Breast epithelium (tissue), 4 donors: Measurements from ENCODE around the gene COL28A1. TPM values are rescaled to one million over a fixed set of nuclear protein-coding genes. Genes with fewer than 3 reads are reported as not detected.

Experiments
- DNase-seq, 2 donors: peaks; one replicate each; pipeline ENCODE4 v3.0.0-alpha.2; 2019; ENCODE audit warnings: low spot score in 2 of 2
- H3K27ac ChIP-seq, 2 donors: fragments of 200-600 bp; sonication (generic) in 1 of 2; one replicate each; pipeline ENCODE4 v1.5.1; 2016 to 2019; ENCODE audit warnings: mild to moderate bottlenecking in 1 of 2
- H3K27me3 ChIP-seq, 2 donors: fragments of 200-600 bp; sonication (generic) in 1 of 2; one replicate each; pipeline versions ENCODE4 v1.5.1 to v1.6.0; 2017 to 2019; ENCODE audit warnings: control low read depth in 1 of 2, mild to moderate bottlenecking in 1 of 2
- H3K36me3 ChIP-seq: fragments of 200-600 bp; one replicate; pipeline ENCODE4 v1.5.1; 2019
- H3K4me1 ChIP-seq, 2 donors: fragments of 200-600 bp; sonication (generic); one replicate each; pipeline ENCODE4 v1.5.1; 2016 to 2019; ENCODE audit warnings: control low read depth in 1 of 2
- H3K4me3 ChIP-seq, 3 donors: fragments of 200-600 bp; sonication (generic); 1 replicate in 2 of 3; 2 replicates in 1 of 3; pipeline ENCODE4 v1.5.1; 2016 to 2019; ENCODE audit warnings: mild to moderate bottlenecking in 3 of 3, moderate library complexity in 2 of 3
- H3K9me3 ChIP-seq, 2 donors: fragments of 200-600 bp; sonication (generic) in 1 of 2; one replicate each; pipeline ENCODE4 v1.5.1; 2016 to 2019; ENCODE audit warnings: control low read depth in 1 of 2
- CTCF ChIP-seq, 3 donors: fragments of 450-650 bp; IDR thresholded peaks; one replicate each; pipeline ENCODE4 v1.5.1; 2016 to 2017; ENCODE audit warnings: antibody characterized with exemption in 3 of 3, mild to moderate bottlenecking in 3 of 3, moderate library complexity in 3 of 3
- POLR2A ChIP-seq: fragments of 450-650 bp; IDR thresholded peaks from one replicate; pipeline ENCODE4 v1.6.1; 2016; ENCODE audit warnings: antibody characterized with exemption, mild to moderate bottlenecking, moderate library complexity
- POLR2AphosphoS5 ChIP-seq, 3 donors: sonication (generic); formaldehyde crosslinking; IDR thresholded peaks; one replicate each; pipeline ENCODE4 v1.6.1; 2017; ENCODE audit warnings: antibody characterized with exemption in 3 of 3
- intact Hi-C: fragments of 100-400 bp; cut with DNase I; formaldehyde crosslinking; loops from one replicate; pipeline ENCODE4 v1.15.1; 2023; ENCODE audit warnings: low total_unique reads
- total RNA-seq, 3 donors: library from RNA; depleted of rRNA; stranded (reverse); fragments of >200 nt; gene quantifications; one replicate each; pipeline ENCODE4 v1.1.0, GENCODE V29; 2016

Gene COL28A1
- total RNA-seq, 3 donors from 2014 or later = 1.1 to 5.7 (median 4.9) TPM

GRCh38 chr7:7542251-7542835 is 6.7 kb upstream of the COL28A1 start:
- TF ChIP-seq POLR2AphosphoS5 (IDR thresholded peaks at IDR 0.05) (no peak), CTCF (IDR thresholded peaks at IDR 0.05) (no peak), POLR2A (no peak)
- Histone ChIP-seq H3K27me3 (no peaks in the 10 kb centered on the region), H3K4me3 (no peak overlapping the region), H3K27ac (no peak overlapping the region), H3K36me3 (no peaks in the 10 kb centered on the region), H3K4me1 (no peaks in the 10 kb centered on the region), H3K9me3 (no peaks in the 10 kb centered on the region)
- DNase-seq = no peak
- intact Hi-C loops = no loop called here

GRCh38 chr7:7539711-7540110 is 4.0 kb upstream of the COL28A1 start:
- Histone ChIP-seq H3K36me3 (no peaks in the 10 kb centered on the region), H3K27ac (no peak overlapping the region), H3K4me1 (no peaks in the 10 kb centered on the region), H3K9me3 (no peaks in the 10 kb centered on the region), H3K4me3 (no peak overlapping the region), H3K27me3 (no peaks in the 10 kb centered on the region)
- TF ChIP-seq CTCF (IDR thresholded peaks at IDR 0.05) = no peak
- no peak for TF ChIP-seq POLR2A
- TF ChIP-seq POLR2AphosphoS5 (IDR thresholded peaks at IDR 0.05) = no peak
- intact Hi-C loops = loop anchor here (10.0 kb wide), 1 partner anchor 435 kb away; no protein-coding TSS in a partner anchor
- no peak for DNase-seq

DNA sequence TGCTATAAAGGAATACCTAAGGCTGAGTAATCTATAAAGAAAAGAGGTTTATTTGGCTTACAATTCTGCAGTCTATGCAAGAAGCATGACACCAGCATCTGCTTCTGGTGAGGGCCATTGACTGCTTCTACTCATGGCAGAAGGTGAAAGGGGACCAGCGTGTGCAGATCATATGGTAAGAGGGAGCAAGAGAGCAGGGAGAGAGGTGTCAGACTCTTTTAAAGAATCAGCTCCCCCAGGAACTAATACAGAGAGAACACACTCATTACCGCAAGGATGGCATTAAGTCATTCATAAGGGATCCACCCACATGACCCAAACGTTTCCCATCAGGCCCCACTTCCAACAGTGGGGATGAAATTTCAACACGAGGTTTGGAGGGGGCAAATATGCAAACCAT is 3.5 kb upstream of the COL28A1 start:
- H3K4me1 ChIP-seq = no peaks in the 10 kb centered on the region
- H3K9me3 ChIP-seq = no peaks in the 10 kb centered on the region
- intact Hi-C loops = loop anchor here (10.0 kb wide), 1 partner anchor 434 kb away; no protein-coding TSS in a partner anchor
- no peak for DNase-seq
- H3K4me3 ChIP-seq = no peak overlapping the region
- no peaks in the 10 kb centered on the region for H3K36me3 ChIP-seq
- TF ChIP-seq POLR2AphosphoS5 (IDR thresholded peaks at IDR 0.05) (no peak), POLR2A (no peak), CTCF (IDR thresholded peaks at IDR 0.05) (no peak)
- no peaks in the 10 kb centered on the region for H3K27me3 ChIP-seq
- no peak overlapping the region for H3K27ac ChIP-seq

DNA sequence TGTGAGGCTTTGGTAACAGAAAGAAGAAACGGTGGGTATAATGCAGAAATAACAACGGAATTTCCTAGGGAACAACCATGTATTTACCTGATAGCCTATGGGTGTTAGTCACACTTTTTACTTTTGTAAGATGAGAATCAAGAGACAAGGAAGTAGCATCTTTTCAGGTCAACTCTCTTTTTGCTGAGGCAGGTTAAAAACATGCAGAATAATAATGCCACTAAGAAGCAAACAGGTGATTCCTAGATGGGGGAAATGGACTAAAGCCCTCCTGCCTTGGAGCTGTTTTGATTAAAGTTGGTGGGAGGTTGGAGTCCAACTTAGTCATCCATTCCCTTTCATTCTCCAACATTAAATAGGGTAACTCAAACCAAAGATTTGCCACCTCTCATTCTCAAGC is 2.0 kb upstream of the COL28A1 start:
- Histone ChIP-seq H3K4me1 (no peaks in the 10 kb centered on the region), H3K27ac (no peak overlapping the region), H3K4me3 (no peak overlapping the region), H3K27me3 (no peaks in the 10 kb centered on the region), H3K36me3 (no peaks in the 10 kb centered on the region), H3K9me3 (no peaks in the 10 kb centered on the region)
- intact Hi-C loops = loop anchor here (10.0 kb wide), 1 partner anchor 433 kb away; no protein-coding TSS in a partner anchor
- TF ChIP-seq POLR2A = no peak
- no peak for TF ChIP-seq POLR2AphosphoS5 (IDR thresholded peaks at IDR 0.05)
- no peak for TF ChIP-seq CTCF (IDR thresholded peaks at IDR 0.05)
- DNase-seq = no peak

DNA sequence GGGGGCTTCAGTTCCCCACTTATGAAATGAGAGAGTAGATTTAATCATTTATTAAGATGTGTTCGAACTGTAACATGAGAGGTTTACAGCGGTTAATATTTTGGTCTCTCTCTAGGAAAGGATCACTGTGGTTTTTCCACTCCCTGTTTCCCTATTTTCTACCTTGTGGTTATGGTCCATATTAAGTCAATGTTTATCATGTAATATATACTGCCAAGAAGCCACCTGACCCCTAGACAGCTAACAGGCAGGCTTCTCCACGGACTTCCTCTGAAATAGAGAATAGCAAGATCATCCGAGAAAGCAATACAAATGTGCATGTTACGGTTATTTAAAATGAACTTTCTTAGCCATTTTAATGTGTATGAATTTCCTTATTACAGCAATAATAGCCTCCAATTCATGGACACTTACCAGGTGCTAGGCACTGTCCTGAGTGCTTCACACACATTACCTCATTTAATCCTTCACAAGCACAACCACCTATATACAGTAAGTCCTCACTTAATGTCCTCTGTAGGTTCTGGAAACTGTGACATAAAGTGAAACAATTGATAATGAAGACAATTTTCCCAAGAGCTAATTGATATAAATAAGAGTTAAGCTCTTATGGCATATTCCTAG is 835 bp upstream of the COL28A1 start:
- TF ChIP-seq POLR2AphosphoS5 (IDR thresholded peaks at IDR 0.05) (no peak), CTCF (IDR thresholded peaks at IDR 0.05) (no peak), POLR2A (no peak)
- no peaks in the 10 kb centered on the region for H3K9me3 ChIP-seq
- H3K27ac ChIP-seq = no peak overlapping the region
- intact Hi-C loops = loop anchor here (10.0 kb wide), 1 partner anchor 432 kb away; no protein-coding TSS in a partner anchor
- no peak overlapping the region for H3K4me3 ChIP-seq
- DNase-seq = no peak
- H3K27me3 ChIP-seq = no peaks in the 10 kb centered on the region
- H3K36me3 ChIP-seq = no peaks in the 10 kb centered on the region
- no peaks in the 10 kb centered on the region for H3K4me1 ChIP-seq
